ENCODE results near the gene AKAP8.

DNA sequence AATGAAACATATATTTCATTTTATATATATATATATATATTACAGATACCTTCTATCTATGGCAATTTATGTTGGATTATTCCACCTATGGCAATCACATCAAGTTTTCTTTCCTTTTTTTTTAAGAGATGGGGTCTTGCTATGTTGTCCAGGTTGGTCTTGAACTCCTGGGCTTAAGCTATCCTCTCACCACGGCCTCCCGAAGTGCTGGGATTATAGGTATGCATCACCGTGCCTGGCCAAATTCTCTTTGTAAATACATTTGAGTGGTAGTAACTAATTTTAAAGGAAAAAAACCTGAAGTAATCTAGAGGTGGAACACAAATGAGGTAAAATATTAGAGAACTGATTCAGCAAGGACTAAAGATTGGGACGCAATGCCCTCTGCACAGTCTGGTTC lies 25.7 kb downstream of the AKAP8 start:
- TF ChIP-seq, protein P1, sequence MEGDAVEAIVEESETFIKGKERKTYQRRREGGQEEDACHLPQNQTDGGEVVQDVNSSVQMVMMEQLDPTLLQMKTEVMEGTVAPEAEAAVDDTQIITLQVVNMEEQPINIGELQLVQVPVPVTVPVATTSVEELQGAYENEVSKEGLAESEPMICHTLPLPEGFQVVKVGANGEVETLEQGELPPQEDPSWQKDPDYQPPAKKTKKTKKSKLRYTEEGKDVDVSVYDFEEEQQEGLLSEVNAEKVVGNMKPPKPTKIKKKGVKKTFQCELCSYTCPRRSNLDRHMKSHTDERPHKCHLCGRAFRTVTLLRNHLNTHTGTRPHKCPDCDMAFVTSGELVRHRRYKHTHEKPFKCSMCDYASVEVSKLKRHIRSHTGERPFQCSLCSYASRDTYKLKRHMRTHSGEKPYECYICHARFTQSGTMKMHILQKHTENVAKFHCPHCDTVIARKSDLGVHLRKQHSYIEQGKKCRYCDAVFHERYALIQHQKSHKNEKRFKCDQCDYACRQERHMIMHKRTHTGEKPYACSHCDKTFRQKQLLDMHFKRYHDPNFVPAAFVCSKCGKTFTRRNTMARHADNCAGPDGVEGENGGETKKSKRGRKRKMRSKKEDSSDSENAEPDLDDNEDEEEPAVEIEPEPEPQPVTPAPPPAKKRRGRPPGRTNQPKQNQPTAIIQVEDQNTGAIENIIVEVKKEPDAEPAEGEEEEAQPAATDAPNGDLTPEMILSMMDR (IDR thresholded peaks at IDR 0.05) = no peak
- TF ChIP-seq POLR2A (IDR thresholded peaks at IDR 0.05) = no peak
